ELR (cell line): ENCODE measurements around the gene IL17A.
"Not testable (repeated sequence)": the region's sequence is repeated elsewhere in the genome, so short reads cannot be mapped to it uniquely, and the experiment has no call there.

Source experiments
- DNase-seq: peaks from one replicate; pipeline ENCODE4 v3.0.0-alpha.2; 2015; ENCODE audit warnings: low read depth

IL17A gene

GRCh38 chr6:52164319-52165094 lies 21.7 kb upstream of the IL17A start:
- DNase-seq, result no peak

DNA sequence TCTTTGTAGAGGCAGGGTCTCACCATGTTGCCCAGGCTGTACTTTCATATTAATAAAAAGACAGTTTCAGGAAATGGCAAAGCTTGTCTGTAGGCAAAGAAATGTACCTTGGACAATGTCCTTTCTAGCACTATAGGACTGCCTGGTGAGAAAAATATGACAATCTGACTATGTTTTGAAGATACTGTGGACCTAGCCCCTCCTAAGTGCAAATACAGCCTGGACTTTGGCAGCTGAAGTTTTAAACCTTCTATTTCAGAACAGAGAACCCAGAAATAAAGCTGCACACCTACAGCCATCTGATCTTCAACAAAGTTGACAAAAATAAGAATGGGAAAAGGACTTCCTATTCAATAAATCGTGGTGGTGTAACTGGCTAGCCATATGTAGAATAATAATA lies 18.9 kb upstream of the IL17A start:
- DNase-seq, result no peak

GRCh38 chr6:52168351-52168750 lies 17.8 kb upstream of the IL17A start:
- not testable (repeated sequence) for DNase-seq

- DNase-seq, result no peak
Measured at GRCh38 chr6:52174118-52174517, 12.1 kb upstream of the IL17A start.

GRCh38 chr6:52176550-52176949 lies 9.6 kb upstream of the IL17A start:
- no peak for DNase-seq

DNA sequence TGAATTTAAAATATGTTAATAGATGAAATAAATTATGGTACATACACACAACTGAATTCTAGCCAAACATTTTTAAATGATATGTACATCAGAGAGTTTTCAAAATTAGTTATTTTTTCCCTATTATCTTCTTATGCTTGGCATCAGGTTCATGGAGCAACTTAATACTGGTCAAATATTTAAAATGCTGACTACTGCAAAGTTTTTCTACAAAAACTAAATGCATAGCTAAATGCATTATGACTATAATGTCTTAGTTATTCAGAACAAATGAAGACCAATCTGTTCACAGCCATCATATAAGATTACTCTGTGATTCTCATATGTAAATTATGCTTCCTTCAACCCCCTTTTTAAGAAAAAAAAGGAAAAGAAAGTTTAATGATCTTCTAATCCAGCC lies 8.2 kb upstream of the IL17A start:
- no peak for DNase-seq

GRCh38 chr6:52180787-52181558 lies 5.2 kb upstream of the IL17A start:
- DNase-seq, result no peak

- DNase-seq, result no peak
Measured at GRCh38 chr6:52183131-52183713, 3.0 kb upstream of the IL17A start.

DNA sequence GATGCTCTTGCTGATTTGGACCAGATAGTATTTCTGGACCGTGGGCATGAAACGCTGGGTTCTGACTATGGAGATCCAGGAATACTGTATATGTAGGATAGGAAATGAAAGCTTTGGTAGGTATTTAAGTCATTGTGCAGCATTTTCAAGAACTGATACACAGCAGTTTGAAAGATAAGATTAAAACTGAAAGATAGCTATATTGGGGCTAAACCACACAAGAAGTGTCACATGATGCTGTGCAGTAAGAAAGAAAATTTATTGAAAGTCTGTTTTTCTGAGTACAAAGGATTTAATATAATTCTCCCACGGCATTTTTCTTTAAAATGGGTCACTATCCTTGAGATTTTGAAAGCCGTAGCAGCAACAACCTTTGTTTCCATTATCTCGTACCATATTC lies 305 bp downstream of the IL17A start:
- DNase-seq, result no peak

DNA sequence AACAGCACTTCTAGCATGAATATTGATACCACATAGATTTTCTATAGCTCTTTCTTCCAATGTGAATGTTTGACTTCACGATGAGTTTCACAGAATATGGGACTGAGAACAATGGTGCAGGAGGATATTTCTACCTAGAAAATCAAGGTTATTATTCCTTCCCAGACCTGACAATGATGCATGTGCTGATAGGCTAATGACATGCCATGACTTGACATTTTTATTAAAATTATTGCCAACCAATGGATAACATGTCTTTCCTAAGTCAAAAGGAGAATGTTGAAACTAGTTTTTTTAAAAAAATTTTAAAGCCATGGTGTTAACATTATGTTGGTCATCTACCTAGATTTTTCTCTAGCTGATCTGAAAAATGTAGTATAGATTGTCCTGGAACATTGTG lies 923 bp downstream of the IL17A start:
- no peak for DNase-seq

DNA sequence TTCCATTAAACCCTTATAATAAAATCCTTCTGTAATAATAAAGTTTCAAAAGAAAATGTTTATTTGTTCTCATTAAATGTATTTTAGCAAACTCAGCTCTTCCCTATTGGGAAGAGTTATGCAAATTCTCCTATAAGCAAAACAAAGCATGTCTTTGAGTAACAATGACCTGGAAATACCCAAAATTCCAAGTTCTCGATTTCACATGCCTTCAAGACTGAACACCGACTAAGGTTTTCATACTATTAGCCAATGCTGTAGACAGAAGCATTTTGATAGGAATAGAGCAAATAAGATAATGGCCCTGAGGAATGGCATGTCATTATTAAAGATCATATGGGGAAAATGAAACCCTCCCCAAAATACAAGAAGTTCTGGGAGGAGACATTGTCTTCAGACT lies 3.8 kb downstream of the IL17A start:
- DNase-seq, result no peak

GRCh38 chr6:52190409-52190808 lies 4.2 kb downstream of the IL17A start:
- DNase-seq, result no peak

GRCh38 chr6:52191824-52192223 lies 5.6 kb downstream of the IL17A start:
- DNase-seq, result no peak

DNA sequence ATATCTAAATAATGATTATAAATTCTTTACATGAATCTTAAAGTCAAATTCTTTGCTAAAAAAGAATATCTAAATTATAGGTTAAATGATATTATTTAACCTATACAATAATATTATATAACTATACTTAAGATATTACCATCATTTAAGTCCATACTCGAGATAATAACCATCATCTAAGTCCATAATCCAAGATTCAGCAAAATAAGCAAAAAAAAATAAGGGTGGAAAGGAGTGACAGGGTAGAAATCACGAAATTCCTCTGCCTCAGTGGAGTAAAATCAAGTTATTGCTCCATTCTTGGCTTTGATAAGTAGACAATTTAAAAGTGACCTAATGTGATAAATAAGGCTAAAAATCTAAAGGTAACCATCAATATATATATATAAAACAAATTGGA lies 9.7 kb downstream of the IL17A start:
- no peak for DNase-seq

DNA sequence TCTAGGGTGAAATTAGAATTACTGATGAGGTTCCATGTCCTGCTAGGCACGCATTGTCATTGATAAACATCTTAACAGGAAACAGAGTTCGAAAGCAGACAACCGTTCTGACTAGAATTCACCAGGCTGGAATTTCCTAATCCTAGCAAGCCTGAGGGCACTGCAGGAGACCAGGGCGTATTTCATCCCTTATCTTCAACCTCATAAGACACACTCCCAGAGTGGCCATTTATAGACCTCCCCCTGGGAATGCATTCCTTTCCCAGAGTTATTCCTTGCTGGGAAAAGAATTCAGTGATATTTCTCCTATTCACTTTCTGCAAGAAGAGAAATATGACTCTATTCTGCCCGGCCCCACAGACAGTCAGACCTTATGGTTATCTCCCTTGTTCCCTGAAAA lies 13.9 kb downstream of the IL17A start:
- DNase-seq, result peak; percentile 10

DNA sequence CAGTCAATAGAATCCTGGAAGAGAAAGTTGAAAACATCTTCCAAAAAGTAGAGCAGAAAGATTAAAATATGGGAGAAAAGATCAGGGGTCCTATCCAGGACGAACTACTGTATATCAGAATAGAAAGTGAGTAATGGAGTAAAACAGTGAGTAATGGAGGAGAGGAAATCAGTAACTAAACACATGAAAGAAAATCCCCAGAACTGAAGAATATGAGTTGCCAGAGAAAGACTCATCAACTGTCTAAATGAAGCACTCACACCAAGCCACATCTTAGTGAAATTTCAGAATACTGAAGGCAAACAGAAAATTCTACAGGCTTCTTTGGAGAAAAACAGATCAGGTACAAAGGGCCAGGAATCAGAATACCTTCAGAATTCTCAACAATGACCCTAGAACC lies 14.9 kb downstream of the IL17A start:
- DNase-seq, result no peak

DNA sequence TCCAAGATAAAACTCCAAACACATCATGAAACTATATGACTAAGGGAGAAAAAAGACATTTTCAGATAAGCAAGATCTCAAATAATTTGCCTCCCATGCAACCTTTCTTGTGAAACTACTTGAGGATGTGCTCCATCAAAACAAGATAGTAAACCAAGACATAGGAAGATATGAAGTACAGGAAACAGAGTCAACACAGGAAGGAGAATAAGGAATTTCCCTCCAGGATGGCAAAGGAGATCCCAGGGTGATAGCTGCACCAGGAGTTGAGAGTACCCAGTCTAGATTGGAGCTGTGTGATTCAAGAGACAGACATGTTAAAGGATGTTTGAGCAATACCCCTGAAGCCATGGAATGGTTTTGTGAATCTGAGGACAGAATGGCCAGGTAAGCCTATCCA lies 15.3 kb downstream of the IL17A start:
- no peak for DNase-seq

- DNase-seq, result peak; percentile 8
Measured at GRCh38 chr6:52207066-52207465, 20.9 kb downstream of the IL17A start.

DNA sequence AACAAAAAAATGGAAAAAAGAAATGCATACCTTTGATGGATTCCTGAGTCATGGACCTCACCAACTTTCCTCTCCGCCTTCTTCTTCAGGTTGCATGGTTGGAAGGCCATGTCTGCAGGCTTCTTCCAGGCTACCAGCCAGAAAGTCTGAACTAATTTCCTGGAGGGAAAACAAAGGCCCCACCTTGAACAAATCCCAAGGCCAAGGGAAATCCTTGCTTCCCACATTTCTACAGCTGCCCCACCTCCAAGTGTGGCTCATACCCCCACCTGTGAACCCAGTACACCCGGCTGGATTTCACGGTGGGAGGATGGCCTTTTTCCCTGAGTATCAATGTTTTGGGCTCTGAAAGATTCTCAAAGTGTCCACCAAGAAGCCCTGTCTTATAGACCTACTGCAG lies 22.4 kb downstream of the IL17A start:
- no peak for DNase-seq

GRCh38 chr6:52209770-52210169 lies 23.6 kb downstream of the IL17A start:
- DNase-seq, result no peak

DNA sequence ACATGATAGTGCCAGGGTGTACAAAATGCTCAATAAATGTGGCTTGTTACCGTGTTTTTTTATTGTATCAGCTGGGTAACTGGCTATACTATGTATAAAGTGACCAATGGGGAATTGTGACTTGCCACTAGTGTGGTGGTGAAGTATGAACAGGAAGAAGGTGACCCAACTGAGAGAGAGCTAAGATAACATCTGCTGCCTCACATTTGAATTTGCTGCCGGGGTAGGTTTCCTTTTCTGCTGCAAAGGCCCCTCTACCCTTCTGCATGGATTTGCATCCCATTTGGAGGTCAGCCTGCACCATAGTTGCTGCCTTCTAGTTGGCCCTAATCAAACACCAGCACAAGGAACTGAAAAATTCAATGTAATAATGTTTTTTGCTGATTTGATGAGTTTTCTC lies 24.1 kb downstream of the IL17A start:
- DNase-seq, result no peak

DNA sequence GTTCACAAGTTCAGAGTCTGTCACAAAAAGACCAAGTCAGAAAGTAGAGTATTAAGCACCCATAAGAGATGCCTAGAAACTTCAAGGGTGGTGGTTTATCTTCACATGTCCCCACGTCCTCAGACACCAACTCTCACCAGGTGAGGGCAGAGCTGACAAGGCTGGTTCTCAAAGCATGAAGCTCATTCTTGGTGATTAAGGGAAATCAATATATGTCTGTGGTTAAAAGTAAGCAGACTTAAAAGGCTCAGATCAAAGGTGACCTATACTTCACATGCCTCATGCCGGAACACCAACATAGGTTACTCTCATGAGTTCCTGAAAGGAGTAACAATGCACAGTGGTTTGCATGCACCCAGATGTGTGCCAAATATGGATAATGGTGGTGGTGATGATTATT lies 27.0 kb downstream of the IL17A start:
- DNase-seq, result no peak

- no peak for DNase-seq
Measured at GRCh38 chr6:52215787-52216186, 29.6 kb downstream of the IL17A start.
